GM18502 (cell line): ENCODE results near the gene TAF10.

ENCODE experiments used
- ATAC-seq: cut with Tn5 transposase; IDR thresholded peaks from one replicate; pipeline ENCODE4 v1.9.1; 2021; ENCODE audit warnings: mild to moderate bottlenecking; ENCODE audit not compliant: unreplicated experiment, poor library complexity

Gene TAF10

GRCh38 chr11:6612213-6613041 is at the start of gene TAF10:
Gene TAF10, minus strand, starts transcription at chr11:6612216. Its CDS starts 27 bp downstream, at chr11:6612189.
- ATAC-seq, result peak; percentile 91

GRCh38 chr11:6660712-6661111 is 48.7 kb upstream of the TAF10 start:
- ATAC-seq, result no peak

DNA sequence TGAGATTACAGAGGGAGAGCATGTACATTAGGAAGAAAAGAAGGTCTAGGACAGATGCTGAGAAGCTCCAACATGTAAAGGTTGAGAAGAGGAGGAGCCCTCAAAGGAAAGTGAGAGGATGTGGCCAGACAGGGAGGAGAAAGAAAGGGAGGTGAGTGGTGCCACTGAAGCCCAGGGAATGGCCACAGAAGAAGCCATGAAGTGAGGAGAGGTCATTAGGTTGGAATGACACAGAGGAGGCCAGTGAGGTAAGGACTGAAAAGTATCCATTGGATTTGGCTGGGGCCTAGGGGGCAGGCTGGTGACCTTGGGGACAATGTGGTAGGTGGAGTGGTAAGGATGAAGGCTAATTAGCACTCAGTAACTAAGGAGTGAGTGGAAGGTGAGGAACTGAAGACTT is 46.6 kb upstream of the TAF10 start:
- ATAC-seq, result no peak

- no peak for ATAC-seq
Observed at GRCh38 chr11:6657346-6657745, 45.3 kb upstream of the TAF10 start.

DNA sequence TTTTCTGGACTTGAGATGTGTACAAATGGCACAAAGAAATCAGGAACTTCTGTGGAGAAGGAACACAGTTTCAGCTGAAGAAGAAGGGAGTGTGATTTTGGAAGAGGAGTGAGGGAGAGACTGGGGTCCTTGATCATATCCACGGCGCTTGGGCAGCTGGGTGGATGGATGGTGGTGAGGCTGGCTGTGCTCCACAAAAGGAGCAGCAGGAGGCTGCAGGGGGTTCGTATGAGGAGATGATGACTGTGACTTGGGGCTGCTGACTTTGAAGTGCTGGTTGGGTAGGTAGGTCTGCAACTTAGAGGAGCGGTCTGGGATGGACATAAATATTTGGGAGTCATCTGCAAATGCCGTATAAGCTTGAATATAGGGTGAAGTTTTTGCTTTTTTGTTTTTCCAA is 44.9 kb upstream of the TAF10 start:
- ATAC-seq, result no peak

- ATAC-seq, result no peak
Observed at GRCh38 chr11:6656584-6656915, 44.5 kb upstream of the TAF10 start.

DNA sequence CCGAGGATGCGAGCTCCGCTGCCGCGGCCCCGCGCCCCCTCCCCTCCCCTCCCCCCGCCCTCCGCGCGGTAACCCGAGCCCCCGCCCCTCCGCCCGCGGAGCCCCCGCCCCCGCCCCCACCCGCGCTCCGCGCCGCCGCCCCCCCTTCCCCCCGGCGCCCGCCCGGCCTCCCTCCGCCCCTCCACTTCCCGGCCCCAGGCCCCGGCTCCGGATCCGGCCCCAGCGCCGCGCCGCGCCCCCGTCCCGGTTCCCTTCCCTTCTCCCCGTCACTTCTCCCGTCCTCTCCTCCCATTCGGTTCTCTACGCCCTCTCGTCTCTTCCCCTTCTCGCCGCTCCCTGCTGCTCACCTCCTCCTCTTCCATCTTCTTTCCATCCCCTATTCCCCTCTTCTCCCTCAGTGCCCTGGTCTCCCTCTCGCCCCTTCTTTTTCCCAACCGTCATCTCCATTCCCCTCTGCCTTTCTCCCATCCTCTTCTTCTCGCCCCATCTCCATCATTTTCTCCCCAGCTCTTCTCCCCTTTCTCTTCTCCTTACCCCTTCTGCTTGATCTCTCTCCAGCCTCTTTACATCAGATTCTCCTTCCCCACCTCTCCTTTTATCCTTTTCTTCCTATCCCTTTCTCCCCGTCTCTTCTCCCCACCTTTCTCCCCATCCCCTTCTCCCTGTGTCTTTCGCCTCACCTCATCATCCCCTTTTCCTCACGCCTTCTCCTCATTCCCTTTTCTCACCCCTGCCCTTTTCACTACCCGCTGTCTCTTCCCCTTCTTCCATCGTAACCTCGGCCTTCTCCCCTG is 44.0 kb upstream of the TAF10 start, which contains the start of gene DCHS1:
Gene DCHS1, minus strand, starts transcription at position 20 of the 794 bp plus-strand sequence. CDS start 14,196 bp downstream, outside the sequence.
- no peak for ATAC-seq

- no peak for ATAC-seq
Observed at GRCh38 chr11:6655020-6655789, 43.2 kb upstream of the TAF10 start.

GRCh38 chr11:6654281-6655019 is 42.4 kb upstream of the TAF10 start:
- ATAC-seq, result no peak

GRCh38 chr11:6653656-6654055 is 41.6 kb upstream of the TAF10 start:
- ATAC-seq, result no peak

DNA sequence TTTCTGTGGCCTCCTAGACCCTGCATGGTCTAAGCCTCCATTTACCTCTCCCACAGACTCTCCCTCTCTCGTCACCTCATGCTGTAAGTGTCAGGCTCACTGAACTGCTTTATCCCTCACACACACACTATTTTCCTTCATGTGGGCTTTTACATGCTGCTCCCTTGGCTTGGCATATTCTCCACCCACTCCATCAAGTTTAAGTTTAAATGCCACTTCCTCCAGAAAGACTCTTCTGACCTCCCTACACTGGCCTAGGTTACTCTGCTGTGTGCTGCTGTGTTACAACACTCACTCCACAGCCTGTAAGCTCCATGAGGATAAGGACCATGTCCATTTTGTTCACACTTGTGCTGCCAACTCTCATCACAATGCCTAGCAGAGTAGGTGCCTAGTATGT is 41.1 kb upstream of the TAF10 start:
- no peak for ATAC-seq

DNA sequence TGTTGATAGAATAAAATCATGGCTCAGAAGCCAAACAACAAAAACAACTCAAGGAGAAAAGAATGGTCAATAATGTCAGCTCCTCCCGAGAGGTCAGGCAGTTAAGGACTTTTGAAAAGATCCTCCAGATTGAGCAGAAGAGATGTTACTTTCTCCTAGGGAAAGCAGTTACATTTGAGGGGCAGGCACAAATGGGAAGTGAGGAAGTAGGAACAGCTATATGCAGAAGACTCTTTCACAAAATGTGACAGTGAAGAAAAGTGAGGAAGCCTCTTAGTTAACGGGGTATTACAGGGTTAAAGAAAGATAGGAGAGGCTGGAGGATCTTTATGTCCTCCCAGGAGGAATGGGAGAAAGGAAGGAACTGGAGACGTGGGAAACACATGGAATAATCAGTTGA is 40.2 kb upstream of the TAF10 start:
- no peak for ATAC-seq

- ATAC-seq, result no peak
Observed at GRCh38 chr11:6650980-6651379, 39.0 kb upstream of the TAF10 start.

DNA sequence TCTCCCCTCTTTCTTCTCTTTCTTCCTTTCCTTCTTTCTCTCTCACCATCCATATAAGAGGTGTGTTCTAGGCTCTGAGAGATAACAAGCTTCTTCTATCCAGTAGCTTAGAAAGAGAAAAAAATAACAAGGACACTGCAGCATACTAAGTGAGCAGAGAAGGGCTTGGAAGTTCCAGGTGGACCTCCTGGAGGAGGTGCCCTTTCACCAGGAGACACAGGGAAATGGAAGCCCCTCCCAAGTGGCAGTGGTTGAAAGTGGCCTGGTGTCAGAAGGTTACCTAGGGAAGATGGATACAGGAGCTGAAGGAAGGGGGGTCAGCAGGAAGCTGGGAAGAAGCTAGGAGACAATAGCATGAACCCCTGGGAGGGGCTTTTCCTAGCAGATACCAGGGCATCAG is 38.1 kb upstream of the TAF10 start:
- no peak for ATAC-seq

DNA sequence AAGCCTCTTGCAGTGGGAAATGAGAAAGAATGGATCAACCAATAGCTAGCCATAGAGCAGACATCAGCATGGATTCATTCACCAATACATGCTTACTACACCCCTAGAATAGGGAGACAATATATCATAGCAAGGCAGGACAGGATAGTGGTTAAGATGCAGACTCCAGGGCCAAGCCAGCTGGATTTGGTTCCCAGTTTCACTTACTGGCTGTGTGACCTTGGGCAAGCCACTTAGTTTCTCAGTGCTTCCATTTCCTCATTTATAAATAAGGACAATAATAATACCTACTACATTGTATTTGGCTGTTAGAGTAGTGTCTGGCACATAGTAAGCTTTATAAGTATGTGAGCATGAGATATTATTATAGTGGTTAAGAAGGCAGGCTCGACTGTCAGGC is 36.5 kb upstream of the TAF10 start:
- no peak for ATAC-seq

GRCh38 chr11:6647836-6648235 is 35.8 kb upstream of the TAF10 start:
- ATAC-seq, result no peak

- peak; percentile 98 for ATAC-seq
Observed at GRCh38 chr11:6646918-6647679, 35.1 kb upstream of the TAF10 start.

DNA sequence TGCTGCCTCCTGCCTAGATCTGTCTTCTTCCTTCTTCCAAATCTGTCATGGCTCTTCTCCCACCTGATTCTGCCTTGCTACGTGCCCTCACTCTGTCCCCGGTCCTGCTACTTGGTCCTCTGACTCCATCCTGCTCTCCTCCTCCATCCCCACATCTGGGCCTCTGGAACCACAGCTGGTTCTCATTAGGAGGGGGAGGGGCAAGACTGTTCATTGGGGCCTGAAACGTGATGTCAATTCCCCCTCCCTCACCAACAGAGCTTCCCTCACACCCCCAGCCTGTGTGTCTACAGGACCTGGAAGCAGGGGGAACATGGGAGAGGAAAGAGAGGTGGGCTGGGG is 34.5 kb upstream of the TAF10 start:
- no peak for ATAC-seq

DNA sequence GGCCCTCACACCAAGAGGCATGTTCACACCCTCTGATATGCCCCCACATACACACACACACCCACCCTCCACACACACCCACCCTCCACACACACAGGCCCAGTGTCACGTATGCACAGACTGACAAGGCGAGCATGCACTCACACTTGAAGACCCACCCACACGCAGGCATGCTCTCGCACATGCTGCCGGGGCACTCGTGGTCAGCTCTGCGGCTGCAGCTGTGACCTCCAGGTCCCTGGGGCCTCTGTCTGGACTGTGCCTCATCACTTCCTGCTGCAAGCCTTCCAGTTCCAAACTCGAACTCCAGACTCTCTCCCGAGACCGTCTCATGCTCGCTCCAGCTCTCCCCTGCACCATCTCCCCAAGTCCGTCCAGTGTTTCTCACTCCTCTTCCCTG is 34.1 kb upstream of the TAF10 start:
- no peak for ATAC-seq

- ATAC-seq, result no peak
Observed at GRCh38 chr11:6642957-6643356, 30.9 kb upstream of the TAF10 start.
